ENCODE measurements around the gene RNF220. TPM values are rescaled to one million over a fixed set of nuclear protein-coding genes. Genes with fewer than 3 reads are reported as not detected.

RNF220 gene
- polyA plus RNA-seq, 1 donor from 2014 or later, result 142 TPM

DNA sequence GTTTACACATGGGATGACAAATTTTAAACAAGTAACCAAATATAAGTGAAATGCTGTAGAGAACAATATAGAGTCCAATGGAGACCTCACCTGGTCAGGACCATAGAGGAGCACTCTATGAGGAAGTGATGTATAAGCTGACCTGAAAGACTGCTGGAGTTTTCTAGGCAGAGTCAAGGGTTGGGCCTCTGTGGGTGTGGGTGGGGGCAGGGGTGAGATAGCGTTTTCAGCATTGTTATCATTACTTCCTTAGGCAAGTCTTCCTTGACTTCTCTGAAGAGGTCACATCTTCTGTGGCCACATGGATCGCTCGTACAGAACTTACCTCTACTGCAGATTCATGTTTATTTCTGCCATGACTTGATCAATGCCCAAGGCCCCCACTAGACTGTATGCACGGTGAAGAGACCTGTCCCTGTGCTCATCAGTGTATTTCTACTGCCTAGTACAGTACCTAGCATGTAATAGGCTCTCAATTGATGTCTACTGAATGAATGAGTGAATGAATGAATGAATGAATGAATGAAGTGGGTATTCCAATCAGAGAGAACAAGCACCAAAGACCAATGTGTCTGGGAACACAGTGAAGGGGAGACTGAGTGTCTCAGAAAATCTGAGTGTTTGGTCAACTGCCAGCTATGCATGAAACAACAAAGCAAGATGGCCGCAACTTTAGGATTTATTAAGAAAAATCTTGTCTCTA lies 116.5 kb downstream of the RNF220 start:
- Histone ChIP-seq H3K36me3 (ENCODE audit: insufficient read depth, low read length) (no peaks in the 10 kb centered on the region), H3K4me2 (ENCODE audit: low read length) (no peak overlapping the region), H2AFZ (ENCODE audit: low read depth, low read length) (no peak overlapping the region), H3K9me3 (ENCODE audit: low read length) (no peaks in the 10 kb centered on the region), H3K79me2 (replicated peaks; ENCODE audit: insufficient read depth, low read length) (no peaks in the 10 kb centered on the region), H3K27me3 (ENCODE audit: insufficient read depth, low read depth, low read length) (no peaks in the 10 kb centered on the region), H3K27ac (ENCODE audit: low read length) (no peak overlapping the region), H3K4me3 (ENCODE audit: low read length) (no peak overlapping the region), H3K9me2 (ENCODE audit: insufficient read depth, low read length) (no peaks in the 10 kb centered on the region), H3F3A (ENCODE audit: insufficient read depth, low read length, poor library complexity, severe bottlenecking) (no peaks in the 10 kb centered on the region), H4K20me1 (ENCODE audit: insufficient read depth) (no peaks in the 10 kb centered on the region), H3K9ac (ENCODE audit: low read length) (no peak overlapping the region)
- TF ChIP-seq EP300 (conservative IDR thresholded peaks at IDR 0.05; ENCODE audit: poor library complexity, severe bottlenecking), result no peak
- TF ChIP-seq TAF1 (IDR thresholded peaks at IDR 0.05; ENCODE audit: low read depth), result no peak
- TF ChIP-seq MXI1 (conservative IDR thresholded peaks at IDR 0.05; ENCODE audit: poor library complexity, severe bottlenecking), result no peak
- no peak for TF ChIP-seq EZH2 (IDR thresholded peaks at IDR 0.05; ENCODE audit: borderline replicate concordance, insufficient read depth, low read length, poor library complexity, severe bottlenecking)
- TF ChIP-seq, protein P1, sequence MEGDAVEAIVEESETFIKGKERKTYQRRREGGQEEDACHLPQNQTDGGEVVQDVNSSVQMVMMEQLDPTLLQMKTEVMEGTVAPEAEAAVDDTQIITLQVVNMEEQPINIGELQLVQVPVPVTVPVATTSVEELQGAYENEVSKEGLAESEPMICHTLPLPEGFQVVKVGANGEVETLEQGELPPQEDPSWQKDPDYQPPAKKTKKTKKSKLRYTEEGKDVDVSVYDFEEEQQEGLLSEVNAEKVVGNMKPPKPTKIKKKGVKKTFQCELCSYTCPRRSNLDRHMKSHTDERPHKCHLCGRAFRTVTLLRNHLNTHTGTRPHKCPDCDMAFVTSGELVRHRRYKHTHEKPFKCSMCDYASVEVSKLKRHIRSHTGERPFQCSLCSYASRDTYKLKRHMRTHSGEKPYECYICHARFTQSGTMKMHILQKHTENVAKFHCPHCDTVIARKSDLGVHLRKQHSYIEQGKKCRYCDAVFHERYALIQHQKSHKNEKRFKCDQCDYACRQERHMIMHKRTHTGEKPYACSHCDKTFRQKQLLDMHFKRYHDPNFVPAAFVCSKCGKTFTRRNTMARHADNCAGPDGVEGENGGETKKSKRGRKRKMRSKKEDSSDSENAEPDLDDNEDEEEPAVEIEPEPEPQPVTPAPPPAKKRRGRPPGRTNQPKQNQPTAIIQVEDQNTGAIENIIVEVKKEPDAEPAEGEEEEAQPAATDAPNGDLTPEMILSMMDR (IDR thresholded peaks at IDR 0.05; ENCODE audit: poor library complexity, severe bottlenecking), result no peak
- no peak for TF ChIP-seq SMC3 (conservative IDR thresholded peaks at IDR 0.05; ENCODE audit: poor library complexity)
- TF ChIP-seq, protein P2, sequence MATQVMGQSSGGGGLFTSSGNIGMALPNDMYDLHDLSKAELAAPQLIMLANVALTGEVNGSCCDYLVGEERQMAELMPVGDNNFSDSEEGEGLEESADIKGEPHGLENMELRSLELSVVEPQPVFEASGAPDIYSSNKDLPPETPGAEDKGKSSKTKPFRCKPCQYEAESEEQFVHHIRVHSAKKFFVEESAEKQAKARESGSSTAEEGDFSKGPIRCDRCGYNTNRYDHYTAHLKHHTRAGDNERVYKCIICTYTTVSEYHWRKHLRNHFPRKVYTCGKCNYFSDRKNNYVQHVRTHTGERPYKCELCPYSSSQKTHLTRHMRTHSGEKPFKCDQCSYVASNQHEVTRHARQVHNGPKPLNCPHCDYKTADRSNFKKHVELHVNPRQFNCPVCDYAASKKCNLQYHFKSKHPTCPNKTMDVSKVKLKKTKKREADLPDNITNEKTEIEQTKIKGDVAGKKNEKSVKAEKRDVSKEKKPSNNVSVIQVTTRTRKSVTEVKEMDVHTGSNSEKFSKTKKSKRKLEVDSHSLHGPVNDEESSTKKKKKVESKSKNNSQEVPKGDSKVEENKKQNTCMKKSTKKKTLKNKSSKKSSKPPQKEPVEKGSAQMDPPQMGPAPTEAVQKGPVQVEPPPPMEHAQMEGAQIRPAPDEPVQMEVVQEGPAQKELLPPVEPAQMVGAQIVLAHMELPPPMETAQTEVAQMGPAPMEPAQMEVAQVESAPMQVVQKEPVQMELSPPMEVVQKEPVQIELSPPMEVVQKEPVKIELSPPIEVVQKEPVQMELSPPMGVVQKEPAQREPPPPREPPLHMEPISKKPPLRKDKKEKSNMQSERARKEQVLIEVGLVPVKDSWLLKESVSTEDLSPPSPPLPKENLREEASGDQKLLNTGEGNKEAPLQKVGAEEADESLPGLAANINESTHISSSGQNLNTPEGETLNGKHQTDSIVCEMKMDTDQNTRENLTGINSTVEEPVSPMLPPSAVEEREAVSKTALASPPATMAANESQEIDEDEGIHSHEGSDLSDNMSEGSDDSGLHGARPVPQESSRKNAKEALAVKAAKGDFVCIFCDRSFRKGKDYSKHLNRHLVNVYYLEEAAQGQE (IDR thresholded peaks at IDR 0.05; ENCODE audit: borderline replicate concordance), result no peak
- no peak for TF ChIP-seq POLR2AphosphoS5 (IDR thresholded peaks at IDR 0.05)
- TF ChIP-seq RAD21 (conservative IDR thresholded peaks at IDR 0.05), result no peak

DNA sequence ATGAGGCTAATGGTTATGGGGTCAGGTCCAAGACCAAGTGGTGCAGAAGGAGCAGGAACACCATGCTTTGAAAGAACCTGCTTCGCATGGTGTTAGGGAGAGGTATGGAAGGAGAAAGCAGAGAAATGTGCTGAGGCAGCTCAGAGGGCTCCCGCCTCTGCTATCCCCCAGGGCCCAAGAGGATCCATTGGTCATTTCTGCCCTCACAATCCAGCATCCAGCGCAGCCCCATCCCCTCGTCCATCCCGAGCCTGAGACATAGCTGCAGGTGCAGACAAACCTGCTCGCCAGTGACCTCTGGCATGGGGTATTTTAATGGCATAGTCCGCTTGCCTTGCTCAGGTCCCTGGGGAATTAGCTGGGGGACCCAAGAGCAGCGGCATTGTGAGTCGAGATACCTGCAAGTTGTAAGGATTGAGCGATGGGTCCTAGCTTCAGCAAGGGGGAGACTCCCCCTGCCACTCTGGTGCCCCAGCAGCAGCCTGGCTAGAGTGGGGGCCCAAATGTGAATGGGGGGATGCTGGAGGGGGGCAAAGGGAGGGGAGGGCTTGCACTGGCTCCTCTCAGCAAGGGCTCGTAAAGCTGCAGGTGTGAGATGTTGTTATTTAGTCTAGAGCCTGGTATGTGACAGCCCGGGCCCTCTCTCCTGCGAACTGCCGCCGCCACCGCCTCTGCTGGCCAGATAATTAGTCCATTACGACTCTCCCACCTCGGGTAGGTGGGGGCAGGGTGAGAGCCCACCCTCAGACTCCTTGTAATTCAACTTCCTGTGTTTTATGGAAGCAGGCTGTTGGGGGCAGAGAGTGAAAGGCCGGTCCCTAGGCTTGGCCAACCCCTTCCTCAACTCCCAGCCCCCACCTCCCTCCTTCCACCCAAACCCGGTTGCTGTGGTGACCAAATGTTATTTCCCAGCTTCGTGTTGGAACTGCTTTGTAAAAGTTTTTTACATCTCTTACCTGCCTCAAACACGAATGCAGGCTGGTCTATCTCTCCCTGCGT lies 118.8 kb downstream of the RNF220 start:
- H3K4me2 ChIP-seq (ENCODE audit: low read length), result peak overlapping the region; percentile 56
- peak overlapping the region; percentile 29 for H3K9ac ChIP-seq (ENCODE audit: low read length)
- no peak for TF ChIP-seq MXI1 (conservative IDR thresholded peaks at IDR 0.05; ENCODE audit: poor library complexity, severe bottlenecking)
- TF ChIP-seq, protein P1 (IDR thresholded peaks at IDR 0.05; ENCODE audit: poor library complexity, severe bottlenecking), result no peak
- no peak for TF ChIP-seq SMC3 (conservative IDR thresholded peaks at IDR 0.05; ENCODE audit: poor library complexity)
- no peak for TF ChIP-seq TAF1 (IDR thresholded peaks at IDR 0.05; ENCODE audit: low read depth)
- no peak for TF ChIP-seq POLR2AphosphoS5 (IDR thresholded peaks at IDR 0.05)
- no peak for TF ChIP-seq EZH2 (IDR thresholded peaks at IDR 0.05; ENCODE audit: borderline replicate concordance, insufficient read depth, low read length, poor library complexity, severe bottlenecking)
- TF ChIP-seq, protein P2 (IDR thresholded peaks at IDR 0.05; ENCODE audit: borderline replicate concordance), result no peak
- TF ChIP-seq EP300 (conservative IDR thresholded peaks at IDR 0.05; ENCODE audit: poor library complexity, severe bottlenecking), result no peak
- TF ChIP-seq RAD21 (conservative IDR thresholded peaks at IDR 0.05), result no peak
- no peaks in the 10 kb centered on the region for H3K79me2 ChIP-seq (replicated peaks; ENCODE audit: insufficient read depth, low read length)
- H3K9me2 ChIP-seq (ENCODE audit: insufficient read depth, low read length), result no peaks in the 10 kb centered on the region
- no peak overlapping the region for H3K27ac ChIP-seq (ENCODE audit: low read length)
- no peak overlapping the region for H2AFZ ChIP-seq (ENCODE audit: low read depth, low read length)
- H4K20me1 ChIP-seq (ENCODE audit: insufficient read depth), result no peaks in the 10 kb centered on the region
- no peaks in the 10 kb centered on the region for H3K36me3 ChIP-seq (ENCODE audit: insufficient read depth, low read length)
- H3K27me3 ChIP-seq (ENCODE audit: insufficient read depth, low read depth, low read length), result no peaks in the 10 kb centered on the region
- H3F3A ChIP-seq (ENCODE audit: insufficient read depth, low read length, poor library complexity, severe bottlenecking), result no peaks in the 10 kb centered on the region
- H3K9me3 ChIP-seq (ENCODE audit: low read length), result no peaks in the 10 kb centered on the region
- peak overlapping the region; percentile 53 for H3K4me3 ChIP-seq (ENCODE audit: low read length)
